ENCODE measurements around the gene TLR9.
"Not testable (repeated sequence)": the region's sequence is repeated elsewhere in the genome, so short reads cannot be mapped to it uniquely, and the experiment has no call there.

The TLR9 gene

GRCh38 chr3:52182691-52183090 lies 42.8 kb downstream of the TLR9 start:
- no peak for DNase-seq (ENCODE audit: low read depth)
- H3K4me3 ChIP-seq (ENCODE audit: low read length), result no peak overlapping the region
- TF ChIP-seq CTCF (conservative IDR thresholded peaks at IDR 0.05; ENCODE audit: low read depth, low read length), result no peak

- H3K4me3 ChIP-seq (ENCODE audit: low read length), result no peak overlapping the region
- DNase-seq (ENCODE audit: low read depth), result no peak
- TF ChIP-seq CTCF (conservative IDR thresholded peaks at IDR 0.05; ENCODE audit: low read depth, low read length), result no peak
These were observed 43.2 kb downstream of the TLR9 start for GRCh38 chr3:52182196-52182595.

- no peak for DNase-seq (ENCODE audit: low read depth)
- H3K4me3 ChIP-seq (ENCODE audit: low read length), result no peak overlapping the region
- TF ChIP-seq CTCF (conservative IDR thresholded peaks at IDR 0.05; ENCODE audit: low read depth, low read length), result no peak
These were observed 43.9 kb downstream of the TLR9 start for GRCh38 chr3:52181543-52181942.

GRCh38 chr3:52178537-52178936 lies 46.9 kb downstream of the TLR9 start:
- no peak overlapping the region for H3K4me3 ChIP-seq (ENCODE audit: low read length)
- DNase-seq (ENCODE audit: low read depth), result no peak
- TF ChIP-seq CTCF (conservative IDR thresholded peaks at IDR 0.05; ENCODE audit: low read depth, low read length), result no peak

- not testable (repeated sequence) for H3K4me3 ChIP-seq (ENCODE audit: low read length); DNase-seq (ENCODE audit: low read depth)
These were observed 47.3 kb downstream of the TLR9 start for GRCh38 chr3:52178126-52178525.

GRCh38 chr3:52177701-52178042 lies 47.8 kb downstream of the TLR9 start:
- TF ChIP-seq CTCF (conservative IDR thresholded peaks at IDR 0.05; ENCODE audit: low read depth, low read length), result no peak
- no peak overlapping the region for H3K4me3 ChIP-seq (ENCODE audit: low read length)
- DNase-seq (ENCODE audit: low read depth), result no peak

- TF ChIP-seq CTCF (conservative IDR thresholded peaks at IDR 0.05; ENCODE audit: low read depth, low read length), result no peak
- no peak for DNase-seq (ENCODE audit: low read depth)
- no peak overlapping the region for H3K4me3 ChIP-seq (ENCODE audit: low read length)
These were observed 48.3 kb downstream of the TLR9 start for GRCh38 chr3:52176951-52177700.
